ENCODE data around the gene CNN3.

Gene CNN3

DNA sequence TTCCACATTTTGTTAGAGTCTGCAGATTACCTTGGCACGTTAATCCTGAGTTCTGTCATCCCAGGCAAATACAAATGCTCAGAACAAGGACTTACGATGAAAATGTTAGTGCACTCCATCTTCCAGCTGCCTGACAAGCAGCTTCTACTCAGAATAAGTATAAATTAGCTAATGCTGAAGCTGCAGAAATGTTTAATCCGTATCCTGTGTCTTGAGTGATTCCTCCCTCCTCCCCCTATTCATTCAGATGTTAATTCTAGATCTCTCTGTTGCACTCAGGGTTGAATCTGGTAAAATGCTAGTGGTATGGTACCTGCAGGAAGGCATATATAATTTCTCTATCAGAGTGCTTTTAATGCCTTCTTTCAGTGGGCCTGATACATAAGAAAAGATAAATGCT lies 39.8 kb downstream of the CNN3 start:
- no peak for DNase-seq

GRCh38 chr1:94886361-94886760 lies 40.5 kb downstream of the CNN3 start:
- no peak for DNase-seq

DNA sequence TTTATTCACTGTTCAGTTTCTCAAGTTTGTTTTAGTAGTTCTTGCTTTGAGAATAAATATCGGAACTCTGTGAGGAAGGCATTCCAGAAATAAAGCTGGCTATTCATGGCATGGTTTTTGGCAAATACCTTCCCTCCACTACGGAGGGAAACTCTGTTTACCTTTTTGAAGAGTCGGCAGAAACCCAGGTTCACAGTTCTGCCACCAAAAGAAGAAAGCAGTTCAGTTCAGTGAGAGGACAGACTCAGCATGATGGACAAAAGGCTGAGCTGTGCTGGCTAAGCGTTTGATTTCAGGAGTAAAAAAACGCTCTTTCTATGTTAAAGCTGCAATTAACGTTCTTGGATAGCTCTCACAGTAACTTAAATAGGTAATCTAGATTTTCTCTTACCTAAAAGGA lies 42.4 kb downstream of the CNN3 start:
- DNase-seq = no peak

DNA sequence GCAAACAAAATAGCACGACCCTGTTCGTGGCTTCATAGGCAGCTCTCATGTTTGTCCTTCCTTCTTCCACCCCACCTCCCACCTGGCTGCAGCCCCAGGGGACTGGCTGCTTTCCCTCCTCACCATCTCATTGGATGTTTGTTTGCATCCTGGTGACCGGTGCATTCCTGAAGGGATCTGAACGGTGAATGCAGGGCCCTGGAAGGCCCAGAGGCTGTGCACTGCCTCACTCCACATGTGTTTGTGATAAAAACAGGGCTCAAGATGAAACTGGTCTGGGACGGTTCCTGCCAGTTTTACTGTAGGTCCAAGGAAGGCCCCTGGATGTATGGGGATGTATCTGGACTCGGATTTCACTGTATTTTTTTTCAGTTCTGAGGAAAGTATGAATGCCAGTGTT lies 42.8 kb downstream of the CNN3 start:
- no peak for DNase-seq

DNA sequence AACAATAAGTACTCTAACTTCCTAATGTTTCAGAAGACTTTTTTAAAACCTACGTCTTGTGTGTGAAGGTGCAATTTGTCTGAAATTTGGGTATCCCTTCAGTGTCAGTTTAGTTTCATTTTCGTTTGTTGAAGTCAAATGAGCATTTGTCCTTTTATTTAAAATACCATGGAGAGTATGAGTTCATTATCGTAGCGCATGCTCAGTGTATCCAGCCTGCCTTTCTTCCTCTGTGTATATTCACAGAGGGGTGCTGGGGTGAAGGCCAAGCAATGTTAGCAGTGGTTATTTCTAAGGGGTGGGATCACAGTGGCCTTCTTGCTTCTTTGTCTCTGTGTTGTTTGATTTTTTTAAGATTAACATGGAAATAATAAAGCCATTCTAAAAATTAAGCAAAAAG lies 43.2 kb downstream of the CNN3 start:
- DNase-seq = no peak

GRCh38 chr1:94878329-94878728 lies 48.6 kb downstream of the CNN3 start:
- no peak for DNase-seq

DNA sequence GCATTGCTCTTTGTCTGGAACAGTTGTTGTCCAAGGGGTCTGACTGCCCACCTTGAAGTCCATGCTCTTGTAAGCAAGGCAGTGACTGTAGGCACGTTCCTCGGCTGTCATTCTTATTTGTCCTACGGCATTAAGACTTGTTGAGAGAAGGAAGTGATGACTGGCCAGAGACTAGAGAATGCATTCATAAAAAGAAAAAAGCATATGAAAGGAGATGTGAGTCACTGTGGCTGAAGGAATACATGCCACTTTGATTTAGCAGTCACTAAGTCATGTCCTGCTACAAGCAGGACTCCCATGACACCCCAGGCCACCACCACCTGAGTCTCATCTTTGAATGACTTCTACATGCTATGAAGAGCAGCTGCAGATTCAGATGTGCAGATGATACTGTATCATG lies 50.5 kb downstream of the CNN3 start:
- no peak for DNase-seq

DNA sequence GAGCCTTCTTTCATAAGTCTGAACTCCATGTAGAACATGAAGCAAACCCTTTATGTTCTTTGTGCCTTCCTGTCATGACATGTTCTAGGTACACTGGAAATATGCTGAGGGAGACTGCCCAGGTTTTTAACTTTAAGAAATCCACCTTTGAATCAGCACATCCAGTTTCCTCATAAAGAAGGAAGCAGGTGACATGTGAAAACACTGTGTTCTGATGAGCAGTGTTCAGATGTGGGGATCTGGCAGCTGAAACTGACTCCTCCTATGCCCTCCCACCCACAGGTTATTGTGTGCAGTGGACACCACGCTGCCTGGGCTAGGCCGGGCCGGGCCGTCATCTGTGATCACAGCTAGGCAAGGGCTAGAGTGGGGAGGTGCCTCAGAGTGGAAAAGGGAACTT lies 51.1 kb downstream of the CNN3 start:
- DNase-seq = no peak

DNA sequence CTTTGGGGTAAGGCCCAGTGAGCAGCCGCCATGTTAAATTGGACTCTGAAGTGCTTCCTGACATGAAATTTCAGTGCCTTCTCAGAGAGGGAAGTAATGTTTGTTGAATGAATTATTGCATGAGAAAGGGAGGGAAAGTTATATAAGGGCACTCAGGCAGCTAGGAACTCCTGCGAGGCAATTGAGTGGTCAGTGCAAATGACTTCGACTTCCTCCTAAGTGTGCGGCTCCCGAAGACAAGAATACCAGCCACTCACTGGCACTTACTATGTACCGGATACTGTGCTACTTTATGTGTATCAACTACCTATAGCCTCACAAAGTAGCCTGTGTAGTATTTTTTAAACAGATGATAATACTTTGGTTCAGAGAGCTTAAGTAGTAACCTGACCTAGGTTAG lies 52.5 kb downstream of the CNN3 start:
- DNase-seq = no peak

GRCh38 chr1:94873520-94874351 lies 53.2 kb downstream of the CNN3 start:
- DNase-seq = no peak

- no peak for DNase-seq
Observed at GRCh38 chr1:94872771-94873495, 54.0 kb downstream of the CNN3 start.

GRCh38 chr1:94871031-94871430 lies 55.9 kb downstream of the CNN3 start:
- no peak for DNase-seq

- no peak for DNase-seq
Observed at GRCh38 chr1:94866164-94866807, 60.6 kb downstream of the CNN3 start.

DNA sequence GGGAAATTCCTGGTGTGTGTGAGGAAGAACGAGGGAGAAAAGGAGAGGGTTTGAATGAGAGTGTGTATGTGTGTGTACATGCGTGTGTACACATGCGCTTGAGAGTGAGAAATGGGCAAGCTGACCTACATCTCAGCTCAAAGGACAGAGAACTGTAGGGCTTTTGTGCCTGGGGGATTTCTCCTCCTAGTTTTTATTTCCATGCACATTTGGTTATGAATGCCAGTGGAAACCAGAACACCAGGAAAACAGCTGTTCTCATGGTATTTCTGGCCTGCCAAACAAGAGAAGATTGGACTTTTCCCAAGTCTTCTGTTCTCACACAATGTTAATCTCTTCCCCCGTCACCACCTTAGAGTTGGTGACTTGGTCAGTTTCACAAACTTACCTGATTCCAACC lies 61.5 kb downstream of the CNN3 start:
- no peak for DNase-seq

DNA sequence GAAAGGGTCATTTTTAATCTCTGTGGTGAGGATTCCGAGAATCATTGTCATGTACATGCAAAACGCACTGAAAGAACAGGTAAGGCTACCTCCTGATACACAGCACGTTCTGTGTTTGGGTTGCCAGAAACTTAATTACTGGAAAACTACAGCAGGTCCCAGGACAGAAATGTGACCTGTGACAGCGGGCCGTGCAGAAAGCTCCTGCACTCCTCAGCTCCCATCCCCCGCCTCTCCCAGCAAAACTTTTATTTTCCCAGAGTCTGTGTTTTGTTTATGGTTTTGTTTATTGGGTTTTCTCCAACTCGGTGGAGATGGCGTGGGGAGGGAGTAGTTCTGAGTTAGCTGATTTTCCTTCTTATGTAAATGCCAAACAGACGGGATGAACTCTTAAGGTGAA lies 62.1 kb downstream of the CNN3 start:
- no peak for DNase-seq

GRCh38 chr1:94863919-94864318 lies 63.0 kb downstream of the CNN3 start:
- no peak for DNase-seq

GRCh38 chr1:94863297-94863911 lies 63.5 kb downstream of the CNN3 start:
- DNase-seq = no peak

- DNase-seq = no peak
Observed at GRCh38 chr1:94862718-94863117, 64.2 kb downstream of the CNN3 start.

DNA sequence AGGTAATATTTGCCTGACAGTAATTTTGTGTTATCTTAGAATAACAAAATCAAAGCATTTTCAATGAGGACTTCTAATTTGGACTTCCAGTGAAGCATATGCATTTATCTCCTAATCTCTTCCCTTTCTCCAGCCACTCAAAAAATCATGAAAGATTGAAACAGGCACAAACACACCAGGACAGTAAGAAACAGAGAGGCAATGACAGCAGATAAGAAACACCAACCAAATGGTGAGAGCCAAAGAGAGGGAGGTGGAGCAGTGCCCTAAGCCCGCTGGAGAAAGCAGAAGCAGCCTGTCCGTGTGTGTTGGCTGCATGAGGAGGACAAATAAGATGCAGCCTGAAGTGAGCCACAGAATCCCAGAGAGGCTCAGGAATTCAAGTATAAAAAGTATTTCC lies 67.7 kb downstream of the CNN3 start:
- DNase-seq = no peak

DNA sequence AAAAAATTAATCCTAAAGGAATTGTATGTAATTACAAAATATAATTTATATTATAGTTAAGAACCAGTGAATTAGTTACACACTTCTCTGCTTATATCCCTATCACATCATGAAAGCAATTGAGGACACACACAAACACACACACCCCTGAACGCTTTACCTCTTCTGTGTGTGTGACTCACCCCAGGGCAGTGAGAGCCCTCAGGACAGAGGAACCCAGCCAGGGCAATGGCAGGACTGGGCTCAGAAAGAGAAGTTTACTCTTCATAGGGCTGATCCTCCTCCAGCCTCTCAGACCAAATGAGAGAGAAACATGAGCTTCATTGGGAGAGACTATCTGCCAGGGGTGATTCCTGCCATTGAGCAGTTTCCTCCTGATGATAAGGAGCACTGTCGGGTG lies 68.6 kb downstream of the CNN3 start:
- no peak for DNase-seq

- no peak for DNase-seq
Observed at GRCh38 chr1:94856868-94857267, 70.0 kb downstream of the CNN3 start.

- no peak for DNase-seq
Observed at GRCh38 chr1:94856004-94856403, 70.9 kb downstream of the CNN3 start.

DNA sequence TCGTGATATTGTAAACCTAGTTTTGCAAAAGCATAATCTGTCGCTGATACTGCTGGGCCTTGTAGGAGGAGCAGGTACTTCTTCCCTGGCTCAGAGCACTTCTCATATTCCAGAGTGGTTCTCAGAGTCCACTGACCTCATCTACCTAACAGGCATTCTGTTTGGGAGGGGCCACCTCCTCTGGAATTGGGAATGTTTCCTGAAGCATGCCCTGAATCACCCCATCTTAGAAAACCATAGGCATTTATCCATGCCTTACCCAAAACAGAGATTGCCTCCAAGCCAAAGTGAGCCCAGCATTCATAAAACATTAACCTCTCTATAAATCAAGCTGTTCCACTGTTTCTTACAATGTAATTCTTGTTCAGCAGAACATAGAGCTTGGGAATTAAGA lies 71.6 kb downstream of the CNN3 start:
- no peak for DNase-seq

Data from T-helper 9 cell (primary cell).